ENCODE data around the gene SLC8A3.

Gene SLC8A3

DNA sequence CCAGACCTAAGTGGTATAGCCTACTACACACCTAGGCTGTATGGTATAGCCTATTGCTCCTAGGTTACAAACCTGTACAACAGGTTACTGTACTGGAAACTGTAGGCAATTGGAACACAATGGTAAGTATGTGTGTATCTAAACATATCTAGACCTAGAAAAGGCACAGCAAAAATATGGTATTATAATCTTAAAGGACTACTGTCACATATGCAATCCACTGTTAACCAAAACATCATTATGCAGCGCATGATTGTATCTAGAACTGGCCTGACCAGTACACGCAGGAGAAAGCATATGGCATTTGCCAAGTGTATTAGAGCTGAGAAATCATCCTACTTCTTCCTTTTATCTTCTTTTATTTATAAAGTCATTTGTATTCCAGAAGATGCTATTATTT is 75.5 kb downstream of the SLC8A3 start:
- no peak for DNase-seq (ENCODE audit: low read depth)
- TF ChIP-seq, protein P1, sequence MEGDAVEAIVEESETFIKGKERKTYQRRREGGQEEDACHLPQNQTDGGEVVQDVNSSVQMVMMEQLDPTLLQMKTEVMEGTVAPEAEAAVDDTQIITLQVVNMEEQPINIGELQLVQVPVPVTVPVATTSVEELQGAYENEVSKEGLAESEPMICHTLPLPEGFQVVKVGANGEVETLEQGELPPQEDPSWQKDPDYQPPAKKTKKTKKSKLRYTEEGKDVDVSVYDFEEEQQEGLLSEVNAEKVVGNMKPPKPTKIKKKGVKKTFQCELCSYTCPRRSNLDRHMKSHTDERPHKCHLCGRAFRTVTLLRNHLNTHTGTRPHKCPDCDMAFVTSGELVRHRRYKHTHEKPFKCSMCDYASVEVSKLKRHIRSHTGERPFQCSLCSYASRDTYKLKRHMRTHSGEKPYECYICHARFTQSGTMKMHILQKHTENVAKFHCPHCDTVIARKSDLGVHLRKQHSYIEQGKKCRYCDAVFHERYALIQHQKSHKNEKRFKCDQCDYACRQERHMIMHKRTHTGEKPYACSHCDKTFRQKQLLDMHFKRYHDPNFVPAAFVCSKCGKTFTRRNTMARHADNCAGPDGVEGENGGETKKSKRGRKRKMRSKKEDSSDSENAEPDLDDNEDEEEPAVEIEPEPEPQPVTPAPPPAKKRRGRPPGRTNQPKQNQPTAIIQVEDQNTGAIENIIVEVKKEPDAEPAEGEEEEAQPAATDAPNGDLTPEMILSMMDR (IDR thresholded peaks at IDR 0.05; ENCODE audit: control insufficient read depth, insufficient read depth, low read depth, low read length, missing control alignments) = no peak
- no peak overlapping the region for H3K4me3 ChIP-seq (ENCODE audit: control insufficient read depth, low read depth, low read length)

DNA sequence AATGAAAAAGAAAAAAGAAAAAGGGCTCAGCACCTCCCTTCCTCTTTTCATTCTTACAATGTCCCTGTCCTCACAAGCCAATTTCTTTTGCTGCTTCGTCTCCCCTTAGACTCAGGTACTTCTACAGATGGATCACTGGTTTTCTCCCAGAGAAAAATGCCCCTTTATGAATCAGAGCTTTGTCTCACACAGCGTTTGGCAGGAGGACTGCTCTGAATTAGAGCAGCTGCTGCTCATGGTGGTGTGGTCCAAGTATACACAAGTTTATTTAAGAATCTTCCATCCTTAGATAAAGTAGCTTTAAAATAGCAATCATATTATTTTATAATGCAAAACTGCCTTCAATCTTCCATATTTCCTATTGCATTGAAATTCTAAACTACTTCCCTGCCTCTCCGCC is 80.3 kb downstream of the SLC8A3 start:
- no peak for DNase-seq (ENCODE audit: low read depth)
- TF ChIP-seq, protein P1 (IDR thresholded peaks at IDR 0.05; ENCODE audit: control insufficient read depth, insufficient read depth, low read depth, low read length, missing control alignments) = no peak
- H3K4me3 ChIP-seq (ENCODE audit: control insufficient read depth, low read depth, low read length) = no peak overlapping the region

DNA sequence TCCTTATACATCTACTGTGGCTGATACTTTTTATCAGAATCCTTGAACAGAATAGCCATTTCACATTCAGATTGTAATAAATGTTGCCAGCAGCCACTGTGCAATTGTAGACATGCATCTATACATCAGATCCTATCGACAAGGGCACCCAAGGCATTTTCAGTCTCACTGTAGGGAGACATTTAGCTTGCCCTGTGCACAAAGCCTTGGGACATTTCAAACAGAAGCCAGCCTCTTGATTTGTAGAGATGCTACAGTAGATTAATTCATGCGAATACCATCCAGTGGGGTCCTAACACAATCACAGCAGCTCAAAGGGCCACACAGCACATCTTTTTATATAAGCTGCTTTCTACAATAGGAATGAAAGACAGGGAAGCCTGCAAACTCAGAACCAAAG is 81.4 kb downstream of the SLC8A3 start:
- TF ChIP-seq, protein P1 (IDR thresholded peaks at IDR 0.05; ENCODE audit: control insufficient read depth, insufficient read depth, low read depth, low read length, missing control alignments) = no peak
- no peak for DNase-seq (ENCODE audit: low read depth)
- no peak overlapping the region for H3K4me3 ChIP-seq (ENCODE audit: control insufficient read depth, low read depth, low read length)

DNA sequence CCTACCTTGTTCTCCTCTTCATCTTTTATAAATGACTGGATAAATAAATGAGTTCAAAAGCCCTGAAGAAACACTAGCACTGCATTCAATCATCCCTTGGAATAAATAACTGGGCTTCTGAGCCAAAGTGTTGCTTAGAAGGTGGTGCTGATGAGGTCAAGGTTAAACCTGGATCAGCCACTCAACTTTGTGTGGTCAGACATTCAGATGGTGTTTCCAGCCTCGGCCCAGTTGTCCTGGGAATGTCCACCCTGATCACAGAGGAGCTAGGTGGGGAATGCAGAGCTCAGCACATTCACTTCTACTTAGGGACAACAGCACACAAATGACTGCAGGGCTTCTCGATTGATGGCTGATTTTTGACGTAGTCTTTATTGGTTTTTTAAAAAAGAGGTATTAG is 88.7 kb downstream of the SLC8A3 start:
- no peak for DNase-seq (ENCODE audit: low read depth)
- TF ChIP-seq, protein P1 (IDR thresholded peaks at IDR 0.05; ENCODE audit: control insufficient read depth, insufficient read depth, low read depth, low read length, missing control alignments) = no peak
- no peak overlapping the region for H3K4me3 ChIP-seq (ENCODE audit: control insufficient read depth, low read depth, low read length)

DNA sequence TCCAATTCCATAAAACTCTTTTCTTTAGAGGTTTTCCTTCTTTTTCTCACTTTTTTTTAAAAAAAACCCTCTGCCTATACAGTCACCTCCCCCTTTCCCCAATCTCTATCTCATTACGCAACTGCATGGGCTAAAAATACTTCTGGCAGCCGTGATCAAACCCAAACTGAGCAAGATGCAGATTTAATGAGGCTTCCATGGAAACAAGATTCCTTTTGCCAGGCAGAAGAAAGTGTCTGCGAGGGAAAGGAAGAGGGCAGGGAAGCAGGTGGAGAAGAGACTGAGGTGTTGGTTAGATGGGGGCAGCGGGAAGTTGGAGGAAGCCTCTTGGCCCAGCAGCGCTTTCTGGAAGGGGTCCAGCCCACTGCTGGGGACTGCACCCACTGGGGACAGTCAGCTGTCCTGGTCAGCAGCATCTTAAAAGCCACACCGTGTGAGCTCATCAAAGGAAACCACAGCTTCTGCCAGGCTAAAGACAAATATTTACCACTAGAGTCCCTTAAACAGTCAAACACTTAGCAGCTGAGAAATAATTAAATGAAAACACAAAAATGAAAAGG is 90.4 kb downstream of the SLC8A3 start:
- no peak for DNase-seq (ENCODE audit: low read depth)
- TF ChIP-seq, protein P1 (IDR thresholded peaks at IDR 0.05; ENCODE audit: control insufficient read depth, insufficient read depth, low read depth, low read length, missing control alignments) = no peak
- no peak overlapping the region for H3K4me3 ChIP-seq (ENCODE audit: control insufficient read depth, low read depth, low read length)

DNA sequence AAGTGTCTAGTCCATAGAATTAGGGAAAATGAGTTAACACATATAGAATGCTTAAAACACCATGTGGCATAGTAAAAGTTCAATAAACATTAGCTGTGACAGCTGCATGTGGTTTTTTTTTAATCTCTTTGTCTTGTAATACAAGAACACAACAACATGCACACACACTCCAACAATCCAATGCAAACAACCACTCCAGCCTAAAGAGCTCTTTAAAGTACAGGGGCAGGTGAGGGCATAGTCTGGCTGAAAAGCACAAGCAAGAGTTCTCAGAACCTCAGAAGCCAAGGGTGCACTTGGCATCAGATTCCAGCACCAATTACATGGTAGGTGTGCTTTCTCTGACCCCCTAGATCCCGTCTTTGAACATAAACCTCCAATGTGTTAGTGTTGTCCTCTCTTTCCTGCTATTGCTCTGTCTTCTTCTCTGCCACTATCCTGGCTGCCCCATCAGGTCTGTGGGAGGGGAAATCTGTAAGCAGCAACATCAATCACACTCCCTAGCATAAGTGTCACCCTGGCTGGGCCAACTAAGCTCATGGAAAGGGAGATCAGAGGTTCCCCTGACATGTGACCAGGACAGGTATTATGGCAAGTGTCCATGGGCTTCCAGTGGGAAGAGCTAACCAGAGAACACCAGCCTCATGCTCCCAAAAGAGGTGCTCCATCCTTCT is 91.0 kb downstream of the SLC8A3 start:
- TF ChIP-seq, protein P1 (IDR thresholded peaks at IDR 0.05; ENCODE audit: control insufficient read depth, insufficient read depth, low read depth, low read length, missing control alignments) = no peak
- no peak overlapping the region for H3K4me3 ChIP-seq (ENCODE audit: control insufficient read depth, low read depth, low read length)
- DNase-seq (ENCODE audit: low read depth) = no peak
